Measurements from ENCODE around the gene OSBPL6. TPM values are rescaled to one million over a fixed set of nuclear protein-coding genes. Genes with fewer than 3 reads are reported as not detected.

Gene OSBPL6
- total and polyA plus RNA-seq, 3 donors from 2014 or later = 1.7 to 3.8 (median 2.6) TPM

- Histone ChIP-seq H3K27me3 (no peaks in the 10 kb centered on the region), H3K27ac (no peak overlapping the region), H3K9me3 (no peaks in the 10 kb centered on the region), H3K4me3 (no peak overlapping the region), H3K36me3 (ENCODE audit: low read depth, missing control alignments) (no peaks in the 10 kb centered on the region), H3K4me1 (peaks cover 3% of the 10 kb centered on the region)
- 94 to 96% methylated on average over 2 of the region's 2 CpGs for WGBS, 2 donors
- intact Hi-C loops (cut with DNase I; ENCODE audit: low total_unique reads) = no loop called here
- DNase-seq = no peak
- TF ChIP-seq POLR2A (IDR thresholded peaks at IDR 0.05) (no peak), CTCF (IDR thresholded peaks at IDR 0.05) (no peak)
Measured at GRCh38 chr2:178188466-178188865, 5.8 kb upstream of the OSBPL6 start.

DNA sequence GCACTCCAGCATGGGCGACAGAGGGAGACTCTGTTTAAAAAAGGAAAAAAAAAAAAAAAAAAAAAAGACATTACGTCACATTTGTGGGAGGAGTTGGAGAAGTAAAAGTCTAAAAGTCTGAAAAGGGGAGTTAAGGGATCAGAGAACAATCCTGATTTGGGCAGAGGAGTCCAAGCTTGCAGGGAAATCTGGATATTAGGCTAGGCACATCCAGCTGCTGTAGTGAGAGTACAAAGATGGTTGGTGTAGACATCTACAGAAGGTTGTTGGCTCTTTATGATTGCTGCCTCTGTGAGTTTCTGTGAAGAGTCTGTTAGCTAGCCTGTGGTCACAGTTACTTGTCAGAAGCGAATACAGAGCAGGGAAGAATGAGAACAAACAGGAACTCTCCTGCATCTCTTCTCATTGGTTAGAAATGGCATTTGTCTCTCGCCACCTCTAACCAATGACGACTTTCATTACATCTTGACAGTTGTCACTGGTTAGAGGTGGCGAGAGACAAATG lies 3.3 kb upstream of the OSBPL6 start:
- H3K9me3 ChIP-seq = no peaks in the 10 kb centered on the region
- 64 to 65% methylated on average over 6 of the region's 6 CpGs for WGBS, 2 donors
- no peak overlapping the region for H3K4me3 ChIP-seq
- intact Hi-C loops (cut with DNase I; ENCODE audit: low total_unique reads) = no loop called here
- DNase-seq = no peak
- H3K27ac ChIP-seq = no peak overlapping the region
- H3K27me3 ChIP-seq = no peaks in the 10 kb centered on the region
- no peaks in the 10 kb centered on the region for H3K36me3 ChIP-seq (ENCODE audit: low read depth, missing control alignments)
- peaks cover 5% of the 10 kb centered on the region for H3K4me1 ChIP-seq
- TF ChIP-seq POLR2A (IDR thresholded peaks at IDR 0.05) (no peak), CTCF (IDR thresholded peaks at IDR 0.05) (no peak)

DNA sequence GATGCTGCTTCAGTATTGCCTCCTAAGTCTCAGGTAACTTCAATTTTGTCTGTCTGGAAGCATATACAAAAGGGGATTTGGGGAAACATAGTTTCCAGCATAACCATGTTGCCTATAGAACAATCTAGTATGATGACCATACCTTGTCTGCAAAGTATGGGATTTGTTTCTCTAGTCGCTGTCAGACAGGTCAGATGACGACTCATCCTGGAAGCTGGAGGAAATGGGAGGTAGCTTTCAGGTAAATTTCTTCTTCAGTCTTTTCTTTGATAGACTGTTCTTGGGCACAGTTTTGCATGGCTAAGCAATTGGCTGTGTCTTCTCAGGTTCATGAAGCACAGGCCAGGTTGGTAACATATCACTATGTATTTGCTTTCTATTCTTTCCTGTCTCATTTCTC lies 2.8 kb upstream of the OSBPL6 start:
- H3K4me3 ChIP-seq = no peak overlapping the region
- no peak overlapping the region for H3K27ac ChIP-seq
- intact Hi-C loops (cut with DNase I; ENCODE audit: low total_unique reads) = no loop called here
- no peaks in the 10 kb centered on the region for H3K36me3 ChIP-seq (ENCODE audit: low read depth, missing control alignments)
- H3K9me3 ChIP-seq = no peaks in the 10 kb centered on the region
- WGBS, 2 donors = 73 to 88% methylated on average over 2 of the region's 2 CpGs
- TF ChIP-seq POLR2A (IDR thresholded peaks at IDR 0.05) (no peak), CTCF (IDR thresholded peaks at IDR 0.05) (no peak)
- DNase-seq = no peak
- peaks cover 5% of the 10 kb centered on the region for H3K4me1 ChIP-seq
- no peaks in the 10 kb centered on the region for H3K27me3 ChIP-seq

- intact Hi-C loops (cut with DNase I; ENCODE audit: low total_unique reads) = no loop called here
- DNase-seq = no peak
- WGBS, 2 donors = 13% methylated on average over 10 of the region's 10 CpGs
- H3K4me3 ChIP-seq = peak overlapping the region; percentile 70 to 78
- H3K27me3 ChIP-seq = no peaks in the 10 kb centered on the region
- no peaks in the 10 kb centered on the region for H3K9me3 ChIP-seq
- no peaks in the 10 kb centered on the region for H3K36me3 ChIP-seq (ENCODE audit: low read depth, missing control alignments)
- peaks cover 5% of the 10 kb centered on the region for H3K4me1 ChIP-seq
- peak overlapping the region in 1 of 2 donors; percentile 80 for H3K27ac ChIP-seq
- TF ChIP-seq CTCF (IDR thresholded peaks at IDR 0.05) = no peak
- no peak for TF ChIP-seq POLR2A (IDR thresholded peaks at IDR 0.05)
Measured at GRCh38 chr2:178193496-178193822, 853 bp upstream of the OSBPL6 start.

- H3K27ac ChIP-seq = peak overlapping the region in 1 of 2 donors; percentile 80
- TF ChIP-seq CTCF (IDR thresholded peaks at IDR 0.05) (no peak), POLR2A (IDR thresholded peaks at IDR 0.05) (no peak)
- H3K9me3 ChIP-seq = no peaks in the 10 kb centered on the region
- peaks cover 5% of the 10 kb centered on the region for H3K4me1 ChIP-seq
- H3K36me3 ChIP-seq (ENCODE audit: low read depth, missing control alignments) = no peaks in the 10 kb centered on the region
- H3K27me3 ChIP-seq = no peaks in the 10 kb centered on the region
- H3K4me3 ChIP-seq = peak overlapping the region; percentile 70 to 78
- peak; percentile 50 for DNase-seq
- 0% methylated on average over 67 of the region's 83 CpGs; no CpG with 5 or more reads in 1 of the 2 donors for WGBS, 2 donors
- intact Hi-C loops (cut with DNase I; ENCODE audit: low total_unique reads) = no loop called here
Measured at GRCh38 chr2:178194600-178195389, 483 bp downstream of the OSBPL6 start.
